ENCODE measurements around the gene BZW1.

DNA sequence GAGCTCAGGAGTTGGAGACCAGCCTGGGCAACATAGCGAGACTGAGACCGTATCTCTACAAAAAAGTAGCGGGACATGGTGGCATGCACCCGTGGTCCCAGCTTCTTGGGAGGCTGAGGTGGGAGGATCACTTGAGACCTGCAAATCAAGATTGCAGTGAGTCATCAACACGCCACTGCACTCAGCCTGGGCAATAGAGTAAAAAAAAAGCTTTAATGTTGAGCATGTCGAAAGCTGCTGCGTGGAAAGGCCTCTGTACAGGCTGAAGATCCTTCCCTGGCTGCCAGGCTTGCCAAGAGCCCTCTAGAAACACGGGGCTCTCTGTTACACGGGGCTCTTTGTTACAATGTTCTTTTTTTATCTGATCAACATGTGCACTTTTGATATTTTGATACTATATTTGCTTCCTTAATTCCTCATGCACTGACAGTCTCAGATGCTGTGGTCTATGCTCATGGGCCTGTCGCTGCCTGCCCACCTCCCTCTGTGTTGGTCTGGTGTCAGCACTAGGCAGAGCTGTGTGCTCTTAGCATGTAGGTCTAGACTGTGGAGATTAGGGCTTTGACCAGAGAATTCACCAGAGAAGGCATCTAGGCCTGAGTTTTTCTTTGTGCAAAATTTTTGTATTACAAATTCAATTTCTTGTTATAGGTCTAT is 34.1 kb downstream of the BZW1 start:
- TF ChIP-seq CTCF (conservative IDR thresholded peaks at IDR 0.05; ENCODE audit: low read depth, low read length) = no peak
- TF ChIP-seq EZH2 (IDR thresholded peaks at IDR 0.05; ENCODE audit: borderline replicate concordance, low read depth, low read length, poor library complexity, severe bottlenecking) = no peak

Data from A673 (cell line).